HepG2 (cell line): ENCODE results near the gene RPL4. TPM values are rescaled to one million over a fixed set of nuclear protein-coding genes. Genes with fewer than 3 reads are reported as not detected.

Source experiments
- ARNT2 ChIP-seq: sonication (generic); formaldehyde crosslinking; IDR thresholded peaks from 2 replicates; pipeline ENCODE4 v1.8.0; 2022; ENCODE audit warnings: mild to moderate bottlenecking, low read depth, missing genetic modification reagents, moderate library complexity
- CSRNP1 ChIP-seq: sonication (generic); formaldehyde crosslinking; IDR thresholded peaks from 2 replicates; pipeline ENCODE4 v1.8.1; 2023; ENCODE audit warnings: mild to moderate bottlenecking, missing genetic modification reagents
- HDAC6 ChIP-seq: fragments of 200-600 bp; sonication (generic); IDR thresholded peaks from 2 replicates; pipeline ENCODE4 v1.7.0; 2017; ENCODE audit warnings: mild to moderate bottlenecking, antibody characterized with exemption, low read length, low read depth
- NCOR1 ChIP-seq: fragments of 200-600 bp; sonication (generic); IDR thresholded peaks from 2 replicates; pipeline ENCODE4 v1.7.0; 2017; ENCODE audit warnings: antibody characterized with exemption, low read length, borderline replicate concordance
- SOX6 ChIP-seq, 2 experiments: fragments of 450-650 bp in 1 of 2; sonication (generic) in 1 of 2; formaldehyde crosslinking in 1 of 2; IDR thresholded peaks; 2 replicates each; pipeline versions ENCODE4 v1.4.0 to v1.6.1; 2017 to 2020; ENCODE audit warnings: antibody characterized with exemption in 1 of 2, mild to moderate bottlenecking in 1 of 2, missing genetic modification reagents in 1 of 2
- ZFP36 ChIP-seq: fragments of 150-350 bp; IDR thresholded peaks from 2 replicates; pipeline ENCODE4 v1.6.1; 2018; ENCODE audit warnings: borderline replicate concordance, low read length, low read depth; ENCODE audit not compliant: partially characterized antibody
- ZNF101 ChIP-seq: sonication (generic); formaldehyde crosslinking; IDR thresholded peaks from 2 replicates; pipeline ENCODE4 v1.4.0; 2020; ENCODE audit warnings: mild to moderate bottlenecking, low read depth, missing genetic modification reagents, borderline replicate concordance
- ZNF12 ChIP-seq: sonication (generic); formaldehyde crosslinking; IDR thresholded peaks from 2 replicates; pipeline ENCODE4 v1.5.0; 2020; ENCODE audit warnings: missing genetic modification reagents
- ZNF251 ChIP-seq: sonication (generic); formaldehyde crosslinking; IDR thresholded peaks from 2 replicates; pipeline ENCODE4 v1.9.0; 2021; ENCODE audit warnings: mild to moderate bottlenecking, missing genetic modification reagents
- ZNF337 ChIP-seq: sonication (generic); formaldehyde crosslinking; IDR thresholded peaks from 2 replicates; pipeline ENCODE4 v1.5.1; 2020; ENCODE audit warnings: missing genetic modification reagents, low read depth, mild to moderate bottlenecking, borderline replicate concordance
- ZNF33A ChIP-seq: sonication (generic); formaldehyde crosslinking; IDR thresholded peaks from 2 replicates; pipeline ENCODE4 v1.5.1; 2020; ENCODE audit warnings: missing genetic modification reagents, mild to moderate bottlenecking, moderate library complexity, borderline replicate concordance
- polyA plus RNA-seq, 8 experiments: library from polyadenylated mRNA; depleted of rRNA in 3 of 8; stranded (reverse) in 7 of 8; unstranded in 1 of 8; fragments of >200 nt; fragmentation: Illumina TruSeq in 4 of 8; extraction: Trizol in 4 of 8; gene quantifications; 2 replicates each; pipeline versions ENCODE4 v1.2.1 to v1.2.3, GENCODE V29; 2011 to 2016; ENCODE audit warnings: low read depth in 4 of 8, missing spikeins in 1 of 8, mixed read lengths in 1 of 8; ENCODE audit not compliant: insufficient read depth in 1 of 8
- total RNA-seq, 5 experiments: library from RNA; depleted of rRNA; stranded (reverse); fragments of >200 nt; fragmentation: Illumina TruSeq; extraction: Trizol; gene quantifications; 2 replicates each; pipeline ENCODE4 v1.2.3, GENCODE V29; 2016; ENCODE audit warnings: low read depth in 1 of 5
- TF ChIP-seq, protein P1 (sequence below): sonication (generic); formaldehyde crosslinking; IDR thresholded peaks from 2 replicates; pipeline ENCODE4 v1.4.0; 2020; ENCODE audit warnings: missing genetic modification reagents
- TF ChIP-seq, protein P2 (sequence below): sonication (generic); formaldehyde crosslinking; IDR thresholded peaks from 2 replicates; pipeline ENCODE4 v1.5.0; 2020; ENCODE audit warnings: mild to moderate bottlenecking, missing genetic modification reagents, borderline replicate concordance

Gene RPL4
- total and polyA plus RNA-seq, 2 of the 13 experiments (the other 11 are each of a cell fraction or from before 2014, with no cell fraction given), result 3,630 to 3,960 TPM

DNA sequence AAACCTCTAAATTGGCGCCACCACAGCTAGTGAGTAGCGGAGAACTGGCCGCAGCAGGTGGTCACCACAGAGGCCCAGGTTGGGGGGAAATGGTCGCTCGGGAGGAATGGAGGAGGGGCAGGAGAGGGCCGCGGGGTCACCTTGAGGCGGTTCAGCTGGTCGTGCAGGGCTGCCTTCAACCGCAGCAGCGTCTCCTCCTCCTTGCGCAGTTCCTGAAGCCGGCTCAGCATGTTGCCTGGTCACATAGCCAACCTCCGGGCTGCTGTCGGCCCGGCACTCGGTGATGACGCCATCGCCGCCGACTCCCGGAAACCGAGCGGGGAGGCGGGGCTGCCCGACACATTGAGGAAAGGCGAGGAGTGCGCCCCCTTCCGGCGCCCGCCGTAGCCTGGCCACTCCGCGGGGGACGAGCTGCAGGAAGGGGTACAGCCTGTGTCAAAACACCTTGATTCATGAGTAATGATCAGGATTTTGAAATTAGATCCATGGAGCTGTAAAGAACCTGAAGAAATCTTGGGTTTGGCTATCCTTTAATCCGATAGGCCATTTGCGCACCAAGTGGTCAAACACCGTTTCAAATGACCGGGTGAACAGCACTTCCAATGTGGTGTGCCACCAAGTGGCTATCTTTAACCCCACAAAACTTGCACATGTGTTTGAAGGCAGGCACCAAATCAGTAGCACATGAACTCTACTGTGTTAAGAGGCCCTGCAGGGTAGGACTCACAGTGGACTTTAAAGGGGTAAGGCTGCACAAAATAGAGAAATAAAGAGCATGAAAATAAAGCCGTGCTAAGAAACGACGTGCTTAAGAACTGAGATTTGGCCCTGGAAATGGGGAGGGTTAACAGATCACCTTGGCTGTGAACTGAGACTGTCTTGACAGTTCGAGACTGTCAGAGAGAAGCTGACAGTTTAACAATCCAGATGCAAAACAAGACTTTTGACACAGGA, 6.9 kb downstream of the RPL4 start, which contains the start of gene SNAPC5 (continued):
- TF ChIP-seq SOX6 (IDR thresholded peaks at IDR 0.05), result no peak
- peak; percentile 81 for TF ChIP-seq SOX6 (CRISPR knock-in tag; IDR thresholded peaks at IDR 0.05)
- TF ChIP-seq, protein P1, sequence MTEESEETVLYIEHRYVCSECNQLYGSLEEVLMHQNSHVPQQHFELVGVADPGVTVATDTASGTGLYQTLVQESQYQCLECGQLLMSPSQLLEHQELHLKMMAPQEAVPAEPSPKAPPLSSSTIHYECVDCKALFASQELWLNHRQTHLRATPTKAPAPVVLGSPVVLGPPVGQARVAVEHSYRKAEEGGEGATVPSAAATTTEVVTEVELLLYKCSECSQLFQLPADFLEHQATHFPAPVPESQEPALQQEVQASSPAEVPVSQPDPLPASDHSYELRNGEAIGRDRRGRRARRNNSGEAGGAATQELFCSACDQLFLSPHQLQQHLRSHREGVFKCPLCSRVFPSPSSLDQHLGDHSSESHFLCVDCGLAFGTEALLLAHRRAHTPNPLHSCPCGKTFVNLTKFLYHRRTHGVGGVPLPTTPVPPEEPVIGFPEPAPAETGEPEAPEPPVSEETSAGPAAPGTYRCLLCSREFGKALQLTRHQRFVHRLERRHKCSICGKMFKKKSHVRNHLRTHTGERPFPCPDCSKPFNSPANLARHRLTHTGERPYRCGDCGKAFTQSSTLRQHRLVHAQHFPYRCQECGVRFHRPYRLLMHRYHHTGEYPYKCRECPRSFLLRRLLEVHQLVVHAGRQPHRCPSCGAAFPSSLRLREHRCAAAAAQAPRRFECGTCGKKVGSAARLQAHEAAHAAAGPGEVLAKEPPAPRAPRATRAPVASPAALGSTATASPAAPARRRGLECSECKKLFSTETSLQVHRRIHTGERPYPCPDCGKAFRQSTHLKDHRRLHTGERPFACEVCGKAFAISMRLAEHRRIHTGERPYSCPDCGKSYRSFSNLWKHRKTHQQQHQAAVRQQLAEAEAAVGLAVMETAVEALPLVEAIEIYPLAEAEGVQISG (CRISPR knock-in tag), result peak; percentile 98
- TF ChIP-seq ARNT2 (CRISPR knock-in tag), result peak; percentile 86
- TF ChIP-seq CSRNP1 (CRISPR knock-in tag), result peak; percentile 69; the same call in 1 of the 2 replicates
- no peak; the same call in none of the 2 replicates for TF ChIP-seq ZNF12
- TF ChIP-seq NCOR1, result 0 out of 2 replicates have a peak, but pooled peaks have one; percentile 21
- TF ChIP-seq ZNF33A, result peak; percentile 84; the same call in 1 of the 2 replicates
- no peak for TF ChIP-seq ZNF101 (CRISPR knock-in tag)
- TF ChIP-seq ZNF337 (CRISPR knock-in tag), result no peak
- TF ChIP-seq ZNF251 (CRISPR knock-in tag), result no peak
- TF ChIP-seq, protein P2, sequence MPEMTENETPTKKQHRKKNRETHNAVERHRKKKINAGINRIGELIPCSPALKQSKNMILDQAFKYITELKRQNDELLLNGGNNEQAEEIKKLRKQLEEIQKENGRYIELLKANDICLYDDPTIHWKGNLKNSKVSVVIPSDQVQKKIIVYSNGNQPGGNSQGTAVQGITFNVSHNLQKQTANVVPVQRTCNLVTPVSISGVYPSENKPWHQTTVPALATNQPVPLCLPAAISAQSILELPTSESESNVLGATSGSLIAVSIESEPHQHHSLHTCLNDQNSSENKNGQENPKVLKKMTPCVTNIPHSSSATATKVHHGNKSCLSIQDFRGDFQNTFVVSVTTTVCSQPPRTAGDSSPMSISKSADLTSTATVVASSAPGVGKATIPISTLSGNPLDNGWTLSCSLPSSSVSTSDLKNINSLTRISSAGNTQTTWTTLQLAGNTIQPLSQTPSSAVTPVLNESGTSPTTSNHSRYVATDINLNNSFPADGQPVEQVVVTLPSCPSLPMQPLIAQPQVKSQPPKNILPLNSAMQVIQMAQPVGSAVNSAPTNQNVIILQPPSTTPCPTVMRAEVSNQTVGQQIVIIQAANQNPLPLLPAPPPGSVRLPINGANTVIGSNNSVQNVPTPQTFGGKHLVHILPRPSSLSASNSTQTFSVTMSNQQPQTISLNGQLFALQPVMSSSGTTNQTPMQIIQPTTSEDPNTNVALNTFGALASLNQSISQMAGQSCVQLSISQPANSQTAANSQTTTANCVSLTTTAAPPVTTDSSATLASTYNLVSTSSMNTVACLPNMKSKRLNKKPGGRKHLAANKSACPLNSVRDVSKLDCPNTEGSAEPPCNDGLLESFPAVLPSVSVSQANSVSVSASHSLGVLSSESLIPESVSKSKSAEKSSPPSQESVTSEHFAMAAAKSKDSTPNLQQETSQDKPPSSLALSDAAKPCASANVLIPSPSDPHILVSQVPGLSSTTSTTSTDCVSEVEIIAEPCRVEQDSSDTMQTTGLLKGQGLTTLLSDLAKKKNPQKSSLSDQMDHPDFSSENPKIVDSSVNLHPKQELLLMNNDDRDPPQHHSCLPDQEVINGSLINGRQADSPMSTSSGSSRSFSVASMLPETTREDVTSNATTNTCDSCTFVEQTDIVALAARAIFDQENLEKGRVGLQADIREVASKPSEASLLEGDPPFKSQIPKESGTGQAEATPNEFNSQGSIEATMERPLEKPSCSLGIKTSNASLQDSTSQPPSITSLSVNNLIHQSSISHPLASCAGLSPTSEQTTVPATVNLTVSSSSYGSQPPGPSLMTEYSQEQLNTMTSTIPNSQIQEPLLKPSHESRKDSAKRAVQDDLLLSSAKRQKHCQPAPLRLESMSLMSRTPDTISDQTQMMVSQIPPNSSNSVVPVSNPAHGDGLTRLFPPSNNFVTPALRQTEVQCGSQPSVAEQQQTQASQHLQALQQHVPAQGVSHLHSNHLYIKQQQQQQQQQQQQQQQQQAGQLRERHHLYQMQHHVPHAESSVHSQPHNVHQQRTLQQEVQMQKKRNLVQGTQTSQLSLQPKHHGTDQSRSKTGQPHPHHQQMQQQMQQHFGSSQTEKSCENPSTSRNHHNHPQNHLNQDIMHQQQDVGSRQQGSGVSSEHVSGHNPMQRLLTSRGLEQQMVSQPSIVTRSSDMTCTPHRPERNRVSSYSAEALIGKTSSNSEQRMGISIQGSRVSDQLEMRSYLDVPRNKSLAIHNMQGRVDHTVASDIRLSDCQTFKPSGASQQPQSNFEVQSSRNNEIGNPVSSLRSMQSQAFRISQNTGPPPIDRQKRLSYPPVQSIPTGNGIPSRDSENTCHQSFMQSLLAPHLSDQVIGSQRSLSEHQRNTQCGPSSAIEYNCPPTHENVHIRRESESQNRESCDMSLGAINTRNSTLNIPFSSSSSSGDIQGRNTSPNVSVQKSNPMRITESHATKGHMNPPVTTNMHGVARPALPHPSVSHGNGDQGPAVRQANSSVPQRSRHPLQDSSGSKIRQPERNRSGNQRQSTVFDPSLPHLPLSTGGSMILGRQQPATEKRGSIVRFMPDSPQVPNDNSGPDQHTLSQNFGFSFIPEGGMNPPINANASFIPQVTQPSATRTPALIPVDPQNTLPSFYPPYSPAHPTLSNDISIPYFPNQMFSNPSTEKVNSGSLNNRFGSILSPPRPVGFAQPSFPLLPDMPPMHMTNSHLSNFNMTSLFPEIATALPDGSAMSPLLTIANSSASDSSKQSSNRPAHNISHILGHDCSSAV, result no peak
- TF ChIP-seq ZFP36, result no peak
- TF ChIP-seq HDAC6, result no peak
